ENCODE data around the gene GZMH.
A peak's percentile ranks its signal among the peaks of the same experiment; 100 is the strongest.
"Not testable (repeated sequence)": the region's sequence is repeated elsewhere in the genome, so short reads cannot be mapped to it uniquely, and the experiment has no call there.

Gene GZMH

GRCh38 chr14:24584402-24584801, 25.1 kb downstream of the GZMH start:
- not testable (repeated sequence) for H3K9me3 ChIP-seq (ENCODE audit: control insufficient read depth, low read length)

GRCh38 chr14:24578558-24578957, 30.9 kb downstream of the GZMH start:
- Histone ChIP-seq H3K4me1 (ENCODE audit: control insufficient read depth, insufficient read depth, low read length) (no peaks in the 10 kb centered on the region), H3K9me3 (ENCODE audit: control insufficient read depth, low read length) (no peaks in the 10 kb centered on the region), H3K9ac (ENCODE audit: low read length) (no peak overlapping the region), H3K27me3 (replicated peaks; ENCODE audit: control insufficient read depth, insufficient read depth, low read length) (peaks cover 3% of the 10 kb centered on the region), H3K36me3 (ENCODE audit: control insufficient read depth, insufficient read depth, low read length, severe bottlenecking) (no peaks in the 10 kb centered on the region), H3K4me3 (ENCODE audit: low read length) (no peak overlapping the region)
- DNase-seq (ENCODE audit: low read depth), result no peak

More at GRCh38 chr14:24584402-24584801, 25.1 kb downstream of the GZMH start:
- not testable (repeated sequence) for H3K36me3 ChIP-seq (ENCODE audit: control insufficient read depth, insufficient read depth, low read length, severe bottlenecking); DNase-seq (ENCODE audit: low read depth); H3K4me3 ChIP-seq (ENCODE audit: low read length); H3K27me3 ChIP-seq (replicated peaks; ENCODE audit: control insufficient read depth, insufficient read depth, low read length); H3K9ac ChIP-seq (ENCODE audit: low read length); H3K4me1 ChIP-seq (ENCODE audit: control insufficient read depth, insufficient read depth, low read length)

DNA sequence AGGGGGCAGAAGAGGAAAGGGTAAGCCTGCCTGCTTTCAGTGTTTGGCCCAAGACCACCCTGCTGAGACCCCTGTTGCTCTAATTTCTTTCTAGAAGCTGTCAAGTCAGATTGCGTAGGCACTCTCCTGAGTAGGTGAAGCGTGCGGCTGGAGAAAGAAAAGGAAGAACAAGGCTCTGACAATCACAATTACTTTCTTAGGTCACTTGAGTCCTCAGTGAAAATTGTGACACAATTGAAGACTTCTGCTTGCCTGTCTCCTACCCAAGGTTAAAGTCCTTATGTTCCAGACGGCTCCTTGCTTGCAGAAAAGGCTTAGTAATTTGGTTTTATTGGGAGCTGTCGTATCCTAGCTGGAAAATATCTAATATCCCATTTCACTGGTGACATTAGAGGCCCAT, 32.7 kb downstream of the GZMH start:
- no peak overlapping the region for H3K4me3 ChIP-seq (ENCODE audit: low read length)
- H3K9ac ChIP-seq (ENCODE audit: low read length), result no peak overlapping the region
- no peaks in the 10 kb centered on the region for H3K9me3 ChIP-seq (ENCODE audit: control insufficient read depth, low read length)
- no peak for DNase-seq (ENCODE audit: low read depth)
- no peaks in the 10 kb centered on the region for H3K4me1 ChIP-seq (ENCODE audit: control insufficient read depth, insufficient read depth, low read length)
- no peaks in the 10 kb centered on the region for H3K36me3 ChIP-seq (ENCODE audit: control insufficient read depth, insufficient read depth, low read length, severe bottlenecking)
- peaks cover 7% of the 10 kb centered on the region for H3K27me3 ChIP-seq (replicated peaks; ENCODE audit: control insufficient read depth, insufficient read depth, low read length)

- Histone ChIP-seq H3K4me1 (ENCODE audit: control insufficient read depth, insufficient read depth, low read length) (no peaks in the 10 kb centered on the region), H3K9ac (ENCODE audit: low read length) (no peak within 1 kb of the TSS), H3K36me3 (ENCODE audit: control insufficient read depth, insufficient read depth, low read length, severe bottlenecking) (no peaks in the 10 kb centered on the region), H3K4me3 (ENCODE audit: low read length) (no peak within 1 kb of the TSS), H3K9me3 (ENCODE audit: control insufficient read depth, low read length) (no peaks in the 10 kb centered on the region), H3K27me3 (replicated peaks; ENCODE audit: control insufficient read depth, insufficient read depth, low read length) (peaks cover 7% of the 10 kb centered on the region)
- no peak for DNase-seq (ENCODE audit: low read depth)
These were observed 33.3 kb downstream of the GZMH start, which contains the start of gene CTSG for GRCh38 chr14:24576182-24576581. CTSG (minus strand) TSS chr14:24576250; CDS start chr14:24576223, 27 bp downstream.

GRCh38 chr14:24574206-24574774, 35.2 kb downstream of the GZMH start:
- H3K4me3 ChIP-seq (ENCODE audit: low read length), result no peak overlapping the region
- H3K9ac ChIP-seq (ENCODE audit: low read length), result no peak overlapping the region
- peaks cover 2% of the 10 kb centered on the region for H3K9me3 ChIP-seq (ENCODE audit: control insufficient read depth, low read length)
- peaks cover 7% of the 10 kb centered on the region for H3K27me3 ChIP-seq (replicated peaks; ENCODE audit: control insufficient read depth, insufficient read depth, low read length)
- DNase-seq (ENCODE audit: low read depth), result no peak
- H3K4me1 ChIP-seq (ENCODE audit: control insufficient read depth, insufficient read depth, low read length), result no peaks in the 10 kb centered on the region
- no peaks in the 10 kb centered on the region for H3K36me3 ChIP-seq (ENCODE audit: control insufficient read depth, insufficient read depth, low read length, severe bottlenecking)

DNA sequence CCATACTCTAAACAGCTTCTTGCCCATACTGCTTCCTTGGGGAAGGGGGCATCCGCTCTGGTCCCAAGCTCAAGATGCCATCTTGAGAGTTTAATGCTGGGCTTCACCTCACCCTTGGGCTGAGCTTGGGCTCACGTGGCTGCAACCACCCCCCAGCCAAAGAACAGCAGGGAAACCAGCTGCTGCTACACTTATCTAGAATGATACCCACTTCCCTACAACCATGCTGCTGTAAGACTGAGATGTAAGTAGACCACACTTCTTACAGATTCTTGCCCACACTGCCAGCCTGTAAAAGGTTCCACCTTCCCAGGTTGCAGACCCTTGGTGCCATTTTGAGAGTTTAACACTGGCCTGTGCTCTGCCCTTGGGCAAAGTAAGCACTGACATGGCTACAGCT, 43.2 kb downstream of the GZMH start:
- Histone ChIP-seq H3K9ac (ENCODE audit: low read length) (no peak overlapping the region), H3K4me1 (ENCODE audit: control insufficient read depth, insufficient read depth, low read length) (no peaks in the 10 kb centered on the region), H3K27me3 (replicated peaks; ENCODE audit: control insufficient read depth, insufficient read depth, low read length) (no peaks in the 10 kb centered on the region), H3K4me3 (ENCODE audit: low read length) (no peak overlapping the region), H3K36me3 (ENCODE audit: control insufficient read depth, insufficient read depth, low read length, severe bottlenecking) (no peaks in the 10 kb centered on the region), H3K9me3 (ENCODE audit: control insufficient read depth, low read length) (peaks cover 10% of the 10 kb centered on the region)
- no peak for DNase-seq (ENCODE audit: low read depth)

DNA sequence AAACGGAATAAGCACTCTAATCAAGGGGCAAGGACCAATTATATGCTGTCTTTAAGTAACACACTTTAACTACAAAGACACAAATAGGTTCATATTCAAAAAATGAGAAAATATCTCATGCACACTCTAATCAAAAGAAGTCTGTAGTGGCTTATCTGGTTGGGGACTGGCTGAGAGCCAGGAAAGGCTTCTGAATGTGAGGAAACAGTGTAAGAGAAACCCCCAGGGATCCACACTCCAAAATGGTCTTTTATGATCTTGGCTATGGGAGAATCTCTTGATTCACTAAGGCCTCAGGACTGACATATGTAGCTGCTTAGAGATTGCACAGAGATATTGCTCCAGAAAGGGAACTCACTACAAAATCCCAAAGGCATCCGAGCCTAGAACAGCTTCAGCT, 43.7 kb downstream of the GZMH start:
- no peaks in the 10 kb centered on the region for H3K36me3 ChIP-seq (ENCODE audit: control insufficient read depth, insufficient read depth, low read length, severe bottlenecking)
- H3K4me1 ChIP-seq (ENCODE audit: control insufficient read depth, insufficient read depth, low read length), result no peaks in the 10 kb centered on the region
- H3K4me3 ChIP-seq (ENCODE audit: low read length), result no peak overlapping the region
- no peak for DNase-seq (ENCODE audit: low read depth)
- H3K9ac ChIP-seq (ENCODE audit: low read length), result no peak overlapping the region
- peaks cover 10% of the 10 kb centered on the region for H3K9me3 ChIP-seq (ENCODE audit: control insufficient read depth, low read length)
- H3K27me3 ChIP-seq (replicated peaks; ENCODE audit: control insufficient read depth, insufficient read depth, low read length), result no peaks in the 10 kb centered on the region

GRCh38 chr14:24563505-24563904, 46.0 kb downstream of the GZMH start:
- no peak overlapping the region for H3K4me3 ChIP-seq (ENCODE audit: low read length)
- H3K4me1 ChIP-seq (ENCODE audit: control insufficient read depth, insufficient read depth, low read length), result no peaks in the 10 kb centered on the region
- no peak overlapping the region for H3K9ac ChIP-seq (ENCODE audit: low read length)
- H3K27me3 ChIP-seq (replicated peaks; ENCODE audit: control insufficient read depth, insufficient read depth, low read length), result no peaks in the 10 kb centered on the region
- H3K36me3 ChIP-seq (ENCODE audit: control insufficient read depth, insufficient read depth, low read length, severe bottlenecking), result no peaks in the 10 kb centered on the region
- DNase-seq (ENCODE audit: low read depth), result no peak
- peaks cover 8% of the 10 kb centered on the region for H3K9me3 ChIP-seq (ENCODE audit: control insufficient read depth, low read length)

DNA sequence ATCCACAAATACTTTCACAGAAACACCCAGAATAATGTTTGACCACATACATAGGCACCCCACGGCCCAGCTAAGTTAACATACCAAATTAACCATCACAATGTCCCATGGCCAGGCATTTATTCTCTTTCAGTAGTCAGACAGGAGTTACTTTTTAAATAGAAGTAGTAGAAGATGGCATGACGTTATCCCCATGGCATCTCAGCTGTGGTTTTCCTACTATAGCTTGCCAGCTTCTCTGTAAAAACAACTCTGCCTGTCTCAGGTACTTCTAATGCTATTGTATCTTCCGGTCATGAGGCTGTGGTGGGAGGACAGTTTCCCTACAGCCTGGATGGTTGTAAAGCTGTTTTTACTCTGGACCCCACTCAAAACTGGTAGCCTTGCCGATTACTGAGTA, 52.7 kb downstream of the GZMH start:
- DNase-seq (ENCODE audit: low read depth), result peak; percentile 9
- Histone ChIP-seq H3K27me3 (replicated peaks; ENCODE audit: control insufficient read depth, insufficient read depth, low read length) (no peaks in the 10 kb centered on the region), H3K9ac (ENCODE audit: low read length) (no peak overlapping the region)

More for the DNA sequence above, 52.7 kb downstream of the GZMH start:
- peaks cover 8% of the 10 kb centered on the region for H3K4me1 ChIP-seq (ENCODE audit: control insufficient read depth, insufficient read depth, low read length)
- peaks cover 3% of the 10 kb centered on the region for H3K9me3 ChIP-seq (ENCODE audit: control insufficient read depth, low read length)
- H3K4me3 ChIP-seq (ENCODE audit: low read length), result no peak overlapping the region
- no peaks in the 10 kb centered on the region for H3K36me3 ChIP-seq (ENCODE audit: control insufficient read depth, insufficient read depth, low read length, severe bottlenecking)
